Naive B cell (primary cell): ENCODE measurements around the gene JCAD. TPM values are rescaled to one million over a fixed set of nuclear protein-coding genes. Genes with fewer than 3 reads are reported as not detected.
"Not testable (repeated sequence)": the region's sequence is repeated elsewhere in the genome, so short reads cannot be mapped to it uniquely, and the experiment has no call there.

ENCODE experiments used
- ATAC-seq, 2 donors: fragments of 150-1000 bp; cut with Tn5 transposase; 2 replicates each; pipeline ENCODE4 v1.10.0; 2021; ENCODE audit warnings: low read depth in 2 of 2, mild to moderate bottlenecking in 2 of 2, moderate library complexity in 2 of 2
- DNase-seq: peaks from one replicate; pipeline ENCODE4 v3.0.0; 2022
- H3K27ac Mint-ChIP-seq, 6 donors: one replicate each; pipeline ENCODE4 v1.8.0; 2020 to 2022; ENCODE audit warnings: mild to moderate bottlenecking in 6 of 6, mixed read lengths in 6 of 6, moderate library complexity in 5 of 6, inconsistent platforms in 2 of 6
- H3K27me3 Mint-ChIP-seq, 3 donors: one replicate each; pipeline ENCODE4 v1.8.0; 2021 to 2022; ENCODE audit warnings: mixed read lengths in 3 of 3, mild to moderate bottlenecking in 1 of 3
- H3K36me3 Mint-ChIP-seq, 2 donors: one replicate each; pipeline ENCODE4 v1.8.0; 2020 to 2022; ENCODE audit warnings: mixed read lengths in 2 of 2, inconsistent platforms in 1 of 2, mild to moderate bottlenecking in 1 of 2
- H3K4me1 Mint-ChIP-seq, 3 donors: one replicate each; pipeline ENCODE4 v1.8.0; 2020 to 2022; ENCODE audit warnings: mixed read lengths in 3 of 3, inconsistent platforms in 1 of 3, mild to moderate bottlenecking in 1 of 3, moderate library complexity in 1 of 3
- H3K4me3 Mint-ChIP-seq, 8 donors: one replicate each; pipeline ENCODE4 v1.8.0; 2020 to 2022; ENCODE audit warnings: mild to moderate bottlenecking in 8 of 8, mixed read lengths in 8 of 8, moderate library complexity in 8 of 8, inconsistent platforms in 2 of 8
- H3K9me3 Mint-ChIP-seq, 7 donors: one replicate each; pipeline ENCODE4 v1.8.0; 2020 to 2022; ENCODE audit warnings: mixed read lengths in 7 of 7, mild to moderate bottlenecking in 5 of 7, inconsistent platforms in 2 of 7, moderate library complexity in 1 of 7
- polyA plus RNA-seq, 6 donors: library from polyadenylated mRNA; unstranded; fragments of 300-500 nt; fragmentation: Illumina TruSeq; gene quantifications; one replicate each; pipeline ENCODE4 v1.2.3, GENCODE V29; 2021; ENCODE audit warnings: low read depth in 6 of 6

The JCAD gene
- polyA plus RNA-seq, 6 donors from 2014 or later: 0.07 to 1.6 TPM; not detected in 4

GRCh38 chr10:30002426-30003266, 56.7 kb downstream of the JCAD start:
- no peaks in the 10 kb centered on the region for H3K36me3 Mint-ChIP-seq
- ATAC-seq (peak; percentile 42 to 56), DNase-seq (no peak)
- H3K4me3 Mint-ChIP-seq: no peak overlapping the region
- H3K27ac Mint-ChIP-seq: no peak overlapping the region
- H3K27me3 Mint-ChIP-seq: peaks cover 13 to 26% (median 16%) of the 10 kb centered on the region in 3 donors
- peaks cover 0 to 6% (median 0%) of the 10 kb centered on the region in 3 donors for H3K4me1 Mint-ChIP-seq
- H3K9me3 Mint-ChIP-seq: no peaks in the 10 kb centered on the region

- H3K4me1 Mint-ChIP-seq: peaks cover 0 to 6% (median 0%) of the 10 kb centered on the region in 3 donors
- DNase-seq (no peak), ATAC-seq (no peak)
- no peak overlapping the region for H3K27ac Mint-ChIP-seq
- H3K27me3 Mint-ChIP-seq: peaks cover 8 to 32% (median 16%) of the 10 kb centered on the region in 3 donors
- no peaks in the 10 kb centered on the region for H3K36me3 Mint-ChIP-seq
- H3K4me3 Mint-ChIP-seq: peak overlapping the region in 1 of 8 donors; percentile 10
- H3K9me3 Mint-ChIP-seq: no peaks in the 10 kb centered on the region
Observed at GRCh38 chr10:30000802-30001571, 58.4 kb downstream of the JCAD start.

- DNase-seq: peak; percentile 48
- Mint-ChIP-seq H3K27ac (peak overlapping the region in 1 of 6 donors; percentile 3), H3K27me3 (peaks cover 12 to 46% (median 23%) of the 10 kb centered on the region in 3 donors)
Observed at GRCh38 chr10:29998142-29998808, 61.1 kb downstream of the JCAD start.

GRCh38 chr10:29994811-29995210, 64.6 kb downstream of the JCAD start:
- ATAC-seq (no peak), DNase-seq (no peak)
- Mint-ChIP-seq H3K27ac (no peak overlapping the region), H3K27me3 (peaks cover 16 to 57% (median 28%) of the 10 kb centered on the region in 3 donors), H3K9me3 (no peaks in the 10 kb centered on the region), H3K4me1 (no peaks in the 10 kb centered on the region), H3K4me3 (no peak overlapping the region), H3K36me3 (no peaks in the 10 kb centered on the region)

More at GRCh38 chr10:29998142-29998808, 61.1 kb downstream of the JCAD start:
- Mint-ChIP-seq H3K4me1 (peaks cover 0 to 6% (median 0%) of the 10 kb centered on the region in 3 donors), H3K9me3 (no peaks in the 10 kb centered on the region), H3K4me3 (no peak overlapping the region), H3K36me3 (no peaks in the 10 kb centered on the region)
- peak; percentile 58 to 66 for ATAC-seq

- H3K36me3 Mint-ChIP-seq: no peaks in the 10 kb centered on the region
- no peaks in the 10 kb centered on the region for H3K4me1 Mint-ChIP-seq
- no peaks in the 10 kb centered on the region for H3K9me3 Mint-ChIP-seq
- peak overlapping the region in 1 of 6 donors; percentile 23 for H3K27ac Mint-ChIP-seq
- H3K4me3 Mint-ChIP-seq: no peak overlapping the region
- H3K27me3 Mint-ChIP-seq: peaks cover 15 to 54% (median 27%) of the 10 kb centered on the region in 3 donors
- ATAC-seq (no peak), DNase-seq (no peak)
Observed at GRCh38 chr10:29993319-29993915, 66.0 kb downstream of the JCAD start.

GRCh38 chr10:29992914-29993313, 66.5 kb downstream of the JCAD start:
- Mint-ChIP-seq H3K27ac (no peak overlapping the region), H3K4me3 (no peak overlapping the region), H3K4me1 (no peaks in the 10 kb centered on the region), H3K27me3 (peaks cover 10 to 49% (median 22%) of the 10 kb centered on the region in 3 donors), H3K36me3 (no peaks in the 10 kb centered on the region), H3K9me3 (no peaks in the 10 kb centered on the region)
- ATAC-seq: no peak
- DNase-seq: no peak

GRCh38 chr10:29991382-29991781, 68.0 kb downstream of the JCAD start:
- no peak for DNase-seq
- no peak for ATAC-seq
- H3K36me3 Mint-ChIP-seq: no peaks in the 10 kb centered on the region
- H3K27me3 Mint-ChIP-seq: peaks cover 8 to 37% (median 18%) of the 10 kb centered on the region in 3 donors
- no peaks in the 10 kb centered on the region for H3K9me3 Mint-ChIP-seq
- H3K4me1 Mint-ChIP-seq: no peaks in the 10 kb centered on the region
- no peak overlapping the region for H3K27ac Mint-ChIP-seq
- H3K4me3 Mint-ChIP-seq: no peak overlapping the region

- Mint-ChIP-seq H3K27ac (no peak overlapping the region), H3K4me3 (no peak overlapping the region), H3K9me3 (peaks cover 9 to 12% (median 10%) of the 10 kb centered on the region in 7 donors), H3K27me3 (peaks cover 0 to 8% (median 6%) of the 10 kb centered on the region in 3 donors), H3K4me1 (peaks cover 0 to 4% (median 0%) of the 10 kb centered on the region in 3 donors), H3K36me3 (peaks cover 0 to 15% of the 10 kb centered on the region in 2 donors)
- ATAC-seq (no peak), DNase-seq (no peak)
Observed at GRCh38 chr10:29987471-29987870, 71.9 kb downstream of the JCAD start.

GRCh38 chr10:29982997-29983648, 76.3 kb downstream of the JCAD start:
- DNase-seq (no peak), ATAC-seq (no peak)
- H3K4me3 Mint-ChIP-seq: no peak overlapping the region
- no peaks in the 10 kb centered on the region for H3K27me3 Mint-ChIP-seq
- peak overlapping the region in 1 of 6 donors; percentile 49 for H3K27ac Mint-ChIP-seq
- peaks cover 0 to 19% of the 10 kb centered on the region in 2 donors for H3K36me3 Mint-ChIP-seq
- peaks cover 11 to 18% (median 14%) of the 10 kb centered on the region in 7 donors for H3K9me3 Mint-ChIP-seq
- peaks cover 0 to 4% (median 0%) of the 10 kb centered on the region in 3 donors for H3K4me1 Mint-ChIP-seq

- Mint-ChIP-seq H3K27ac (peak overlapping the region in 2 of 6 donors; percentile 13 to 18), H3K4me3 (no peak overlapping the region), H3K9me3 (peaks cover 11 to 18% (median 14%) of the 10 kb centered on the region in 7 donors), H3K27me3 (peaks cover 0 to 4% (median 0%) of the 10 kb centered on the region in 3 donors), H3K4me1 (peaks cover 0 to 4% (median 0%) of the 10 kb centered on the region in 3 donors), H3K36me3 (peaks cover 0 to 19% of the 10 kb centered on the region in 2 donors)
- DNase-seq (no peak), ATAC-seq (no peak)
Observed at GRCh38 chr10:29981510-29981909, 77.9 kb downstream of the JCAD start.

GRCh38 chr10:29980084-29980483, 79.3 kb downstream of the JCAD start:
- peaks cover 0 to 19% of the 10 kb centered on the region in 2 donors for H3K36me3 Mint-ChIP-seq
- H3K27ac Mint-ChIP-seq: peak overlapping the region in 1 of 6 donors; percentile 19
- DNase-seq (no peak), ATAC-seq (no peak)
- peaks cover 0 to 4% (median 0%) of the 10 kb centered on the region in 3 donors for H3K4me1 Mint-ChIP-seq
- H3K4me3 Mint-ChIP-seq: no peak overlapping the region
- H3K27me3 Mint-ChIP-seq: peaks cover 0 to 4% (median 0%) of the 10 kb centered on the region in 3 donors
- H3K9me3 Mint-ChIP-seq: peaks cover 11 to 20% (median 15%) of the 10 kb centered on the region in 7 donors

- Mint-ChIP-seq H3K36me3 (peaks cover 0 to 19% of the 10 kb centered on the region in 2 donors), H3K9me3 (peaks cover 9 to 27% (median 20%) of the 10 kb centered on the region in 7 donors)
- ATAC-seq, H3K4me3 Mint-ChIP-seq, H3K27me3 Mint-ChIP-seq, H3K27ac Mint-ChIP-seq, DNase-seq, H3K4me1 Mint-ChIP-seq: not testable (repeated sequence)
Observed at GRCh38 chr10:29979421-29979779, 80.0 kb downstream of the JCAD start.
